Heart left ventricle (tissue), 16 donors: Measurements from ENCODE around the gene PACRG. TPM values are rescaled to one million over a fixed set of nuclear protein-coding genes. Genes with fewer than 3 reads are reported as not detected.

Experiments used
- ATAC-seq, 4 donors: fragments of 200-7000 bp; cut with Tn5 transposase; one replicate each; pipeline ENCODE4 v1.9.1; 2020 to 2022; ENCODE audit warnings: moderate library complexity in 4 of 4, mild to moderate bottlenecking in 3 of 4, moderate number of reproducible peaks in 1 of 4
- DNase-seq, 5 donors: peaks; one replicate each; pipeline ENCODE4 v3.0.0-alpha.2; 2020
- H3K27ac ChIP-seq, 12 donors: fragments of 200-600 bp; sonication (generic) in 4 of 12; one replicate each; pipeline versions ENCODE4 v1.5.0 to v1.8.0; 2016 to 2022; ENCODE audit warnings: mild to moderate bottlenecking in 2 of 12
- H3K27me3 ChIP-seq, 9 donors: fragments of 200-600 bp; sonication (generic) in 2 of 9; one replicate each; pipeline versions ENCODE4 v1.5.1 to v1.8.0; 2016 to 2022; ENCODE audit warnings: mild to moderate bottlenecking in 3 of 9
- H3K36me3 ChIP-seq, 9 donors: fragments of 200-600 bp; sonication (generic) in 2 of 9; one replicate each; pipeline versions ENCODE4 v1.5.0 to v1.8.0; 2018 to 2022; ENCODE audit warnings: mild to moderate bottlenecking in 2 of 9
- H3K4me1 ChIP-seq, 12 donors: fragments of 200-600 bp; sonication (generic) in 4 of 12; one replicate each; pipeline versions ENCODE4 v1.5.0 to v1.8.0; 2016 to 2022; ENCODE audit warnings: mild to moderate bottlenecking in 3 of 12
- H3K4me3 ChIP-seq, 12 donors: fragments of 200-600 bp; sonication (generic) in 4 of 12; one replicate each; pipeline versions ENCODE4 v1.5.0 to v1.8.0; 2017 to 2022; ENCODE audit warnings: mild to moderate bottlenecking in 9 of 12, moderate library complexity in 4 of 12
- H3K9me3 ChIP-seq, 12 donors: fragments of 200-600 bp; sonication (generic) in 4 of 12; one replicate each; pipeline versions ENCODE4 v1.5.0 to v1.8.0; 2016 to 2022; ENCODE audit warnings: mild to moderate bottlenecking in 1 of 12
- CTCF ChIP-seq, 12 donors: fragments of 200-600 bp; sonication (generic) in 4 of 12; IDR thresholded peaks; one replicate each; pipeline versions ENCODE4 v1.5.0 to v1.8.0; 2018 to 2022; ENCODE audit warnings: antibody characterized with exemption in 12 of 12, mild to moderate bottlenecking in 5 of 12
- POLR2A ChIP-seq, 2 donors: fragments of 450-650 bp; IDR thresholded peaks; one replicate each; pipeline ENCODE4 v1.6.1; 2017; ENCODE audit warnings: antibody characterized with exemption in 2 of 2, mild to moderate bottlenecking in 2 of 2, moderate library complexity in 2 of 2
- WGBS, 4 donors: extraction: QIAGEN DNeasy Blood & Tissue Kit in 2 of 4; methylation state at CpG; one replicate each; pipeline versions ENCODE4 v1.1.5 to v1.1.7; 2013 to 2018; 5-methylcytosine and 5-hydroxymethylcytosine counted together
- intact Hi-C, 10 donors: fragments of 100-400 bp; cut with DNase I; formaldehyde crosslinking; loops; one replicate each; pipeline versions ENCODE4 v1.11.1 to v1.14.2; 2022
- polyA plus RNA-seq, 2 donors: library from polyadenylated mRNA; stranded (reverse); fragments of 200-250 nt; gene quantifications; one replicate each; pipeline ENCODE4 v1.2.3, GENCODE V29; 2013
- total RNA-seq, 9 donors: library from RNA; depleted of rRNA in 2 of 9; stranded (reverse); fragments of >200 nt in 2 of 9; fragmentation: NEBNext Ultra II Directional in 3 of 9; extraction: Animal tissue kit (Norgen Biotek cat#: 25700) in 3 of 9; gene quantifications; one replicate each; pipeline versions ENCODE4 v1.1.0 to v1.2.4, GENCODE V29; 2016 to 2023
- donor health status: ischemic (EF 13 %, LVEDD 7.1; RV severe dilation, severe dysfunction).
- donor health status: healthy with polysubstance abuse.
- donor health status: DM: no; HTN: yes; CAD: no.
- donor health status: DM: no; HTN: no; CAD: no.
- donor health status: ischemic (EF 25% LVEDD 6.9; RV normal size, moderate dysfunction).
- donor health status: ischemic (EF 25% LVEDD 5.7; RV mildly dilated, moderate dysfunction).
- donor health status: healthy.
- donor health status: DM: yes; HTN: yes; CAD: no.
- donor health status: ischemic (EF 35%, LVEDD 5.7; RV mildly dilated, moderate dysfunction).
- donor health status: nonischemic (EF 11% LVEDD 7.7; RV severe dilation, severe dysfunction).
- donor health status: DM: yes; HTN: yes; CAD: no.
- donor health status: PGD.
- donor health status: ischemic (EF 29% LVEDD 5.4; RV normal size, mild dysfunction).
- donor health status: nonischemic (EF 23%, LVEDD 6.1; RV moderate dilation, normal function).

PACRG gene
- total and polyA plus RNA-seq, 11 donors, result 2.0 to 83.3 (median 11.8) TPM

GRCh38 chr6:163127587-163127986 is 399.8 kb downstream of the PACRG start:
- Histone ChIP-seq H3K4me1 (peaks cover 0 to 11% (median 0%) of the 10 kb centered on the region in 12 donors), H3K9me3 (peaks cover 0 to 5% (median 0%) of the 10 kb centered on the region in 12 donors), H3K27ac (no peak overlapping the region), H3K27me3 (no peaks in the 10 kb centered on the region), H3K4me3 (no peak overlapping the region), H3K36me3 (no peaks in the 10 kb centered on the region)
- ATAC-seq (peak in 3 of 4 donors; percentile 61 to 70 (median 64)), DNase-seq (no peak)
- TF ChIP-seq CTCF (IDR thresholded peaks at IDR 0.05) (no peak), POLR2A (IDR thresholded peaks at IDR 0.05) (no peak)
- intact Hi-C loops, result no loop called here
- WGBS, 4 donors, result 48 to 77% (median 58%) methylated on average over 1 of the region's 1 CpG

GRCh38 chr6:163128324-163128723 is 400.6 kb downstream of the PACRG start:
- Histone ChIP-seq H3K4me1 (peaks cover 0 to 11% (median 0%) of the 10 kb centered on the region in 12 donors), H3K36me3 (no peaks in the 10 kb centered on the region), H3K27me3 (no peaks in the 10 kb centered on the region), H3K27ac (no peak overlapping the region), H3K4me3 (no peak overlapping the region), H3K9me3 (peaks cover 0 to 5% (median 0%) of the 10 kb centered on the region in 12 donors)
- intact Hi-C loops, result no loop called here
- WGBS, 4 donors, result 84 to 94% (median 90%) methylated on average over 2 of the region's 2 CpGs
- TF ChIP-seq POLR2A (IDR thresholded peaks at IDR 0.05) (no peak), CTCF (IDR thresholded peaks at IDR 0.05) (no peak)
- ATAC-seq, result no peak
- DNase-seq, result no peak

GRCh38 chr6:163132050-163132750 is 404.4 kb downstream of the PACRG start:
- intact Hi-C loops, result no loop called here
- WGBS, 4 donors, result 51 to 61% (median 59%) methylated on average over 2 of the region's 2 CpGs
- no peak for TF ChIP-seq CTCF (IDR thresholded peaks at IDR 0.05)
- TF ChIP-seq POLR2A (IDR thresholded peaks at IDR 0.05), result no peak
- Histone ChIP-seq H3K36me3 (no peaks in the 10 kb centered on the region), H3K9me3 (no peaks in the 10 kb centered on the region), H3K27ac (no peak overlapping the region), H3K4me1 (peaks cover 0 to 10% (median 0%) of the 10 kb centered on the region in 12 donors), H3K27me3 (no peaks in the 10 kb centered on the region), H3K4me3 (no peak overlapping the region)
- DNase-seq, result no peak
- ATAC-seq, result no peak

GRCh38 chr6:163133017-163133416 is 405.2 kb downstream of the PACRG start:
- H3K27me3 ChIP-seq, result no peaks in the 10 kb centered on the region
- TF ChIP-seq CTCF (IDR thresholded peaks at IDR 0.05), result no peak
- TF ChIP-seq POLR2A (IDR thresholded peaks at IDR 0.05), result no peak
- peaks cover 0 to 2% (median 0%) of the 10 kb centered on the region in 12 donors for H3K4me1 ChIP-seq
- intact Hi-C loops, result no loop called here
- no peak for DNase-seq
- no peak for ATAC-seq
- no peaks in the 10 kb centered on the region for H3K36me3 ChIP-seq
- no peaks in the 10 kb centered on the region for H3K9me3 ChIP-seq
- no peak overlapping the region for H3K4me3 ChIP-seq
- WGBS, 4 donors, result 92 to 100% (median 97%) methylated on average over 1 of the region's 1 CpG
- H3K27ac ChIP-seq, result no peak overlapping the region
